Ishikawa (cell line): ENCODE measurements around the gene PRTG.

Experiments used
- CEBPB ChIP-seq: IDR thresholded peaks from 2 replicates; pipeline ENCODE4 v1.6.1; 2012
- CREB1 ChIP-seq: IDR thresholded peaks from 2 replicates; pipeline ENCODE4 v1.6.1; 2012; ENCODE audit warnings: low read depth
- EGR1 ChIP-seq: IDR thresholded peaks from 2 replicates; pipeline ENCODE4 v1.6.1; 2012
- EP300 ChIP-seq: IDR thresholded peaks from 2 replicates; pipeline ENCODE4 v1.6.1; 2012; ENCODE audit warnings: borderline replicate concordance
- NFIC ChIP-seq: IDR thresholded peaks from 2 replicates; pipeline ENCODE4 v1.6.1; 2012
- RAD21 ChIP-seq: IDR thresholded peaks from 2 replicates; pipeline ENCODE4 v1.6.1; 2012; ENCODE audit warnings: low read depth
- TAF1 ChIP-seq: IDR thresholded peaks from 2 replicates; pipeline ENCODE4 v1.6.1; 2012; ENCODE audit warnings: low read depth, mild to moderate bottlenecking
- TCF12 ChIP-seq: IDR thresholded peaks from 2 replicates; pipeline ENCODE4 v1.6.1; 2012; ENCODE audit warnings: low read depth
- TEAD4 ChIP-seq: IDR thresholded peaks from 2 replicates; pipeline ENCODE4 v1.6.1; 2012
- ZBTB7A ChIP-seq: IDR thresholded peaks from 2 replicates; pipeline ENCODE4 v1.6.1; 2012; ENCODE audit warnings: low read depth
- TF ChIP-seq, protein P1 (sequence below): IDR thresholded peaks from 2 replicates; pipeline ENCODE4 v1.6.1; 2012; ENCODE audit warnings: low read depth, mild to moderate bottlenecking
- TF ChIP-seq, protein P2 (sequence below): IDR thresholded peaks from 2 replicates; pipeline ENCODE4 v1.6.1; 2012

DNA sequence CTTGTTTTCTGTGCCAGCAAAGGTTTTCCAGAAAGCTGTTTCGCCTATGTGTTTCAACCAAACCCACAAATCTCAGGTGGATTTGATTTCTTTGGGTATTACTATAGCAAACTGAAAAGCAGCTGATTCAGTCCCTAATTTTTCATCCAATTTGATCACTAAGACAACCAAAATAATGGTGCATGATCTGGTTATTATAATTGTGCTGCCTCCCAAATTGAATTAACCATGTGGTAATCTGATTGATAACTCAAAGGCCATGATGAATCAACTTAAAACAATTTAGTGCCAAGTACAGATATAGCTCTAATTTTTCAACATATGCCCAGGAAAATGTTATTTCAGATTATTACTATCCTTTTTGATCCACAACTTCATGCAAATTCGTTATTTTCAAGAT lies 30.6 kb downstream of the PRTG start:
- TF ChIP-seq NFIC (no peak), RAD21 (no peak), TCF12 (no peak), ZBTB7A (no peak), EP300 (no peak), EGR1 (no peak), TAF1 (no peak), CEBPB (no peak), CREB1 (no peak), TEAD4 (no peak)
- TF ChIP-seq, protein P1, sequence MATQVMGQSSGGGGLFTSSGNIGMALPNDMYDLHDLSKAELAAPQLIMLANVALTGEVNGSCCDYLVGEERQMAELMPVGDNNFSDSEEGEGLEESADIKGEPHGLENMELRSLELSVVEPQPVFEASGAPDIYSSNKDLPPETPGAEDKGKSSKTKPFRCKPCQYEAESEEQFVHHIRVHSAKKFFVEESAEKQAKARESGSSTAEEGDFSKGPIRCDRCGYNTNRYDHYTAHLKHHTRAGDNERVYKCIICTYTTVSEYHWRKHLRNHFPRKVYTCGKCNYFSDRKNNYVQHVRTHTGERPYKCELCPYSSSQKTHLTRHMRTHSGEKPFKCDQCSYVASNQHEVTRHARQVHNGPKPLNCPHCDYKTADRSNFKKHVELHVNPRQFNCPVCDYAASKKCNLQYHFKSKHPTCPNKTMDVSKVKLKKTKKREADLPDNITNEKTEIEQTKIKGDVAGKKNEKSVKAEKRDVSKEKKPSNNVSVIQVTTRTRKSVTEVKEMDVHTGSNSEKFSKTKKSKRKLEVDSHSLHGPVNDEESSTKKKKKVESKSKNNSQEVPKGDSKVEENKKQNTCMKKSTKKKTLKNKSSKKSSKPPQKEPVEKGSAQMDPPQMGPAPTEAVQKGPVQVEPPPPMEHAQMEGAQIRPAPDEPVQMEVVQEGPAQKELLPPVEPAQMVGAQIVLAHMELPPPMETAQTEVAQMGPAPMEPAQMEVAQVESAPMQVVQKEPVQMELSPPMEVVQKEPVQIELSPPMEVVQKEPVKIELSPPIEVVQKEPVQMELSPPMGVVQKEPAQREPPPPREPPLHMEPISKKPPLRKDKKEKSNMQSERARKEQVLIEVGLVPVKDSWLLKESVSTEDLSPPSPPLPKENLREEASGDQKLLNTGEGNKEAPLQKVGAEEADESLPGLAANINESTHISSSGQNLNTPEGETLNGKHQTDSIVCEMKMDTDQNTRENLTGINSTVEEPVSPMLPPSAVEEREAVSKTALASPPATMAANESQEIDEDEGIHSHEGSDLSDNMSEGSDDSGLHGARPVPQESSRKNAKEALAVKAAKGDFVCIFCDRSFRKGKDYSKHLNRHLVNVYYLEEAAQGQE, result no peak
- TF ChIP-seq, protein P2, sequence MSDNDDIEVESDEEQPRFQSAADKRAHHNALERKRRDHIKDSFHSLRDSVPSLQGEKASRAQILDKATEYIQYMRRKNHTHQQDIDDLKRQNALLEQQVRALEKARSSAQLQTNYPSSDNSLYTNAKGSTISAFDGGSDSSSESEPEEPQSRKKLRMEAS, result no peak
